CD4-positive, alpha-beta T cell treated with Interleukin-6 at 100 ng/mL for 8 hours (primary cell): ENCODE data around the gene CD300LG.
"Not testable (repeated sequence)": the region's sequence is repeated elsewhere in the genome, so short reads cannot be mapped to it uniquely, and the experiment has no call there.

Source experiments
- DNase-seq: peaks from one replicate; pipeline ENCODE4 v3.0.0-alpha.2; 2020; ENCODE audit warnings: mixed read lengths, low spot score

The CD300LG gene, protein sequence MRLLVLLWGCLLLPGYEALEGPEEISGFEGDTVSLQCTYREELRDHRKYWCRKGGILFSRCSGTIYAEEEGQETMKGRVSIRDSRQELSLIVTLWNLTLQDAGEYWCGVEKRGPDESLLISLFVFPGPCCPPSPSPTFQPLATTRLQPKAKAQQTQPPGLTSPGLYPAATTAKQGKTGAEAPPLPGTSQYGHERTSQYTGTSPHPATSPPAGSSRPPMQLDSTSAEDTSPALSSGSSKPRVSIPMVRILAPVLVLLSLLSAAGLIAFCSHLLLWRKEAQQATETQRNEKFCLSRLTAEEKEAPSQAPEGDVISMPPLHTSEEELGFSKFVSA

DNA sequence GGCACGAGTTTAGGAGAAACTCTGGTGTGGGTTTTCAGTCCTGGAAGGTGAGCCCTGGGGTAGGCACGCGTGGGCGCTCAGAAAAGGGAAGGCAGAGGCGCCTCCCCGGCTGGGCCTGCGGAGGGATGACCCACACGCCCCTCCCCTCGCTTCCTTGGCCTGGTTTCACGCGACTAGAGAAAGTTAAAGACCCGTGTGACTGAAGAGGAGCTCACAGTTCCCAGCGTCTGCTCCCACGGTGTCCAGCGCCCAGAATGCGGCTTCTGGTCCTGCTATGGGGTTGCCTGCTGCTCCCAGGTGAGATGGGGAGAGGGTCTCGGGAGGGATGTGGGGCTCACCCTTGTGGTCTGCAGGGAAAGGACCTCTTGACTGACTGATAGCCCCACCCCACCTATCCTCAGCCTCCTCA, at the start of gene CD300LG:
Gene CD300LG (plus strand): TSS at position 214 of the 409 bp plus-strand sequence. CDS start 41 bp downstream, at position 255.
- no peak for DNase-seq

DNA sequence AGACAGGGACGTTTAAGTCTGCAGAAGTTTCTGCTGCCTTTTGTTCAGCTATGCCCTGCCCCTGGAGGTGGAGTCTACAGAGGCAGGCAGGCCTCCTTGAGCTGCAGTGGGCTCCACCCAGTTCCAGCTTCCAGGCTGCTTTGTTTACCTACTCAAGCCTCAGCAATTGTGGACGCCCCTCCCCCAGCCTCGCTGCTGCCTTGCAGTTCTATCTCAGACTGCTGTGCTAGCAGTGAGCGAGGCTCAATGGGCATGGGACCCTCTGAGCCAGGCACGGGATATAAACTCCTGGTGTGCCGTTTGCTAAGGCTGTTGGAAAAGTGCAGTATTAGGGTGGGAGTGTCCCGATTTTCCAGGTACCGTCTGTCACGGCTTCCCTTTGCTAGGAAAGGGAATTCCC, 49.0 kb upstream of the CD300LG start:
- DNase-seq, result not testable (repeated sequence)

DNA sequence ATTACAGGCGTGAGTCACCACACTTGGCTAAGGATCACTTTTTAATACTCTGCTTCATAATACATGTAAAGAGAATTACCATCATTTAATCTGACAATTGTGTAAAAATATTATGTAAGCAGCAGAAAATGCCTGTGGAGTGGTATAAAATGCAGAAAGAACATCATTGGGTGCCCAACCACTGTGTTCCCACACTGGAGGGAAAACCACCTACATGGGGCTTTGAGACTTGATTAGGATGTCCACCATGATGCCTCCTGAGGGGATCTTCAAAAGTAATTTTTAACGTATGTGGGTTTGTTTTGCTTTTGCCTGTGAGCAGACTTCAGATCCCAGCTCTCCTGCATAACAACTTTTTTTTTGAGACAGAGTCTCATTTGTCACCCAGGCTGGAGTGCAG, 47.9 kb upstream of the CD300LG start:
- no peak for DNase-seq

DNA sequence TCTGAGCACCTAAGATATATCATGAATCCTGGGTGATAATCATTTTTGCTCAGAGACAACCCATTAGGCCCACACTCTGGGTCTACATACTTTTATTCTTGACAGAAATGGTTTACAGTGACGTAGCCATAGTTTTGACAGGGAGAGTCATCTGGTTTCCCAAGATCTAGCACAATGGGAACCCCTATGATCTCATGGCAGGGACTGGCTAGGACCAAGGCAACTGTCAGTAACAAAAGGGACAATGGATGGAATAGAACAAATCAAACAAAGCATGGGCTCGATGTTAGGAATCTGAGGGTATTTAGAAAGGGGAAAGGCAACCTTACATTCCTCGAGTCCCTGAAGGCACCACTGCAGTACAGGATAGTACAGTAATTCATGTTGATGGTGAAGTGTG, 46.2 kb upstream of the CD300LG start:
- DNase-seq, result no peak

DNA sequence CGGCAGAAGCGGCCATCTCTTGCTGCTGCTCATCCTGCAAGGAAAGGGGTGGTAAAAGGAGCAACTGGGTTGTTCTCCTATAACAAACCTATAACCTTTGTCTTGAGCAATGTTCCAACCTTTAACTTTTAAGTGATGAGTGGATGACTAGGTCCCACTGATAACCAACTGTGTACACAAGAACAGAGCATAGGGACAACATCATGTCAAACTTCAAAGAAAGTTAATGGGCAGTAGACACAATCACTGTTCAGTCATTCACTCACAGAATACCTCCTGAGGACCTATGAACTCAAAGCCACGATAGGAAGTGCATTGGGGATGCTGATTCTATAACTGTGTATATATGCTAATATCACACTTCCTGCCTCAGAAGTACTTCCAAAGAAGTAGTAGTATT, 45.1 kb upstream of the CD300LG start:
- no peak for DNase-seq

DNA sequence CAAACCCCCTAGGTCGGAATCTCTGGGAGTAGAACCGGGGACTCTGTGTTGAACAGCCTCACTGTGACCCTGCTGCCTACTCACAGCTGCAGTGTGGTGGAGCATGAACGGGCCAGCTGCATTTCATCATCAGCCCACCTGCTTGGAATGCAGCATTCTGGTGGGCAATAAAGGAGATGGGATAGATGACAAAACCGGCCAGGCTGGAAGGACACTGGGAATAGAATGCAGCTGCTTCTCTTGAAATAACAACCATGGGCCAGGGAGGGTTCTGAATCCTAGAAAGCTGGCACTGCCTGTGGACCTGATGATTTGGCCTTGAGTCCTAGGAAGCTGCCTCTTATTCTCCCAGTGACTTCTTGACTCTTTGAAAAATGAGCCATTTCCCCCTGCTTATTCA, 43.2 kb upstream of the CD300LG start:
- no peak for DNase-seq

DNA sequence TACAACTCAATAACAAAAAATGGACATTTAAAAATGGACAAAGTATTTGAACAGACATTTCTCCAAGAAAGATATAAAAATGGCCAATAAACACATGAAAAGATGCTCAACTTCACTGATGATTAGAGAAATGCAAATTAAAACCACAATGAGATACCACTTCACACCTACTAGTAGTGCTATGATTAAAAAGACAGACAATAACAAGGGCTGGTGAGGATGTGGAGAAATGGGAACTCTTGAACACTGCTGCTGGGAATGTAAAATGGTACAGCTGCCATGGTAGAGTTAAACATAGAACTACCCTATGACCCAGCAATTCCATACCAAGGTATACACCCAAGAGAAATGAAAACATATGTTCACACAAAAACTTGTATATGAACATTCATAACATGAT, 41.9 kb upstream of the CD300LG start:
- DNase-seq, result no peak

DNA sequence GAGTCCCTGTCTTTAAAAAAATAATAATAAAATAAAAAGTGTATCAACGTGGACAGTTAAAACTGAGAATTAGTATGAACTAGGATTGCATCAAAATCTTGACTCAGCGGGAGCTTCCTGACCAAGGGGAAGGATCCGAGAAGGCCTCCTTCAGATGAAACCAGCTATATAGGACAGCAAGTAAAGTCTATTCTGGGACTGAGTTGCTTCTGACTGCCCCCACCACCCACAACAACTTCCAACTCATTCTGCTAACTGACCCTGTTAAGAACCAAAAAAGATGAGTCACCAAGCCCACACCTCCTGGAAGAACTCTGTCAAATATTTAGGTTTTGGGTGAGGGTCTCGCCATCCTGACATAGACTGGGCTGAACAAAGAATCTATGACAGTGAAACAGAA, 38.9 kb upstream of the CD300LG start:
- no peak for DNase-seq

DNA sequence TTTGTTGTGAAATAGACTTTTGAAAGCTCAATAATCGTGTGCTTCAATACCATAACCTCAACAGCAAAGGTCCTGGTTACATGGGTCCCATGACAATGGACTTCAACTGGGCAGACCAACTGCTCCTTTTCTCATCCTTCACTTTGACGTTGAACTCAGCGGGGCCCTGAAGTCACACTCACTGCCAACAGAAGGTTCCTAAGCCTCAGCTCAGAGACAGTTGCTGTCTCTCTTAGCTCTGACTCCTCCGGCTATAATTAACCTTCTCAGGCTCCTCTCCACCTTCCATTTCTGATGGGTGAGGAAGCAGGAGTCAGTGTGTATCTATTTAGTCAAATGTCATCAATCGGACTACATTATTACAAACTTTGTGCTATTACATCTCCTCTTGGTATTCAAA, 37.9 kb upstream of the CD300LG start:
- no peak for DNase-seq

DNA sequence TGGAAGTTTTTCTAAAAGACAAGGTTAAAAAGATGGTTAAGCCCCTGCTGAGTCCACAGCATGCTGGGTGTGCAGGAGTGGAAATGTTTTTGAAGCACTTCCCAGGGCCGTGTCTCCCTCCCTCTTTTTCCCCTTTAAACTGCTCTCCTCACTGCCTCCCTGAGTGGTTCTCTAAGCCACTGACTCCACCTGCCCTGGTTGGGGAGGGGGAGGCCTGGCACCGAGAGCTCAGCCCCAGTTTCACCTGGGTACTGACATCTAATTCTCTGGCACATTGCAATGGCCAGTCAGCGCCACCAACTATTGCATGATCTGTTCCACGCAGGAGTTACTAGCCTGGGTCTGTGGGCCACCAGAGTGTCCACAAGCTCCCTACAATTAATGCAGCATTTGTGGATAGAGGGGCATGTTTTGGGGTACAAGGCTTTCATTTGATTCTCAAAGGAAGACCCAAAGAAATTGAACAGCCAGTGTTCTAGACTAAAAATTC, 36.7 kb upstream of the CD300LG start:
- DNase-seq, result no peak

DNA sequence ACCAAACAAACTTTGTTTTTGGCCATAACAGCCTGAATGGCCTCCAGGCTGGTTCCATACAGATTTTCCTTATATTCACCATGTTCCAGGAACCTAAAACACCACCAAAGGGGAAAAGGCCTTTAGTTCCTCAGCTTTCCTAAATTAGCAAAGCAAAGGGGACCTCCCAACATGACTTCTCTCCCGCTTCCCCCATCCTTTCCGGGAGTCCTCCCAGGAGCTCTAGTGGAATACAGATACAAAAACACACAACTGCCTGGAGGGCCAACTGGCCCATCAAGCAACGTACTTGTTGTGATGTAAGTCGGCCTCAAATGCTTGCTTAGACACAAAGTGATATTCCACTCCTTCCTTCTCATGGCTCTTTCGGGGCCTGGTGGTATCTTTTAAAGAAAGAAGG, 36.2 kb upstream of the CD300LG start:
- DNase-seq, result no peak

DNA sequence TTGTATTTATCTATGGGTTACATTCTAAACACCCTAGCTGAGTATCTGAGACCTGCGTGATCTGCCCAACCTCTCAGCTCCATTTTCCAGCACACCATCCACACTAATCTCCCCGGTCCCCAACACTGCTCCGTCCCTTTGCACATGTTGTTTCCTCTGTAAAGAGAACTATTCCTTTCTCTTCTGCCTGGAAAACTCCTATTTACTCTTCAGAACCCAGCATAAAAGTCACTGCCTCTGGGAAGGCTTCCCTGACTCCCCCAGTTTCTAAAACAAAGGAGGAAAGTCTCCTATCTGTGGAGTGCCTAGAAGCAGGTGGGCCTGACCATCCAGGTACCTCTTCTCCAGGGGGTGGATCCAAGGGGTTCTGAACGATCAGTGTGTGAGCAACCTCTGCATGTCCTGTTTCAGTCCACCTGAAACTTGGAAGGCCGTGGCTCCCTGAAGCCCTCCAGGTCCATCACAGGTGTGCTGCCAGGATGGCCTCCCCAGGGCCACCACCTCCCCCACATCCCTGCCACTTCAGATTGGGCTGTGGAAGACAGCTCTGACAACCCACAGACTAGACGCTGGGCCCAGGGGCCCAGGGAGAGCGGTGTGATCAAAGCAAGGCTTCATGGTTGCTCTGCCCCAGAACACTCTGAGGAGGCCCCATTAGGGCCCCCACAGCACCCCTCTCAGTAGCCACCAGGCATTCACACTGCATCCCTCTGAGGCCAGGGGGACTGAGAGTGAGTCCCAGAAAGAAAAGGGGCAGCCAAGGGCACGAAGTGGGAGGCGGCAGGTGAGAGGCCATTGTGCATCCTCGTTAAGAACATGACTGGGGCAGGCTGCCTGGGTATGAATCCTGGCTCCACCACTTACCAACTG, 34.3 kb upstream of the CD300LG start:
- no peak for DNase-seq

DNA sequence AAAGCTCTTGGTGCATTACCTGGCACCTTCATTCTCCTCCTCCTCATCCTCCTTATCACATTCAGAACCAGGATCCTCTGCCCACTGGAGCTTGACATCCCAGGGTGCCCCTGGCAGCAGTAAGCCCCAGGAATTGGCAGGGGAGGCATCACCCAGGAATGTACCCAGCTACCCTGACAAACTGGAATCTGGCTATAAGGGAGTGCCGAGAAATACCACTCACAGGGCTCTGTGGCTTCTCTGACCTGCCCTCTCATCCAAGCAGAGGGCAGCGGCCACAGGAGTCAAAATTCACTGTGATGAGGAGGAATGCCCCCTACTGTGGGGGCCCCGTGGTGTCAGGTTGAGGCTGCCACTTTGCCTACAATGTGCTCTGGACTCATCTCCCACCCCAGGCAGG, 33.6 kb upstream of the CD300LG start:
- DNase-seq, result no peak

DNA sequence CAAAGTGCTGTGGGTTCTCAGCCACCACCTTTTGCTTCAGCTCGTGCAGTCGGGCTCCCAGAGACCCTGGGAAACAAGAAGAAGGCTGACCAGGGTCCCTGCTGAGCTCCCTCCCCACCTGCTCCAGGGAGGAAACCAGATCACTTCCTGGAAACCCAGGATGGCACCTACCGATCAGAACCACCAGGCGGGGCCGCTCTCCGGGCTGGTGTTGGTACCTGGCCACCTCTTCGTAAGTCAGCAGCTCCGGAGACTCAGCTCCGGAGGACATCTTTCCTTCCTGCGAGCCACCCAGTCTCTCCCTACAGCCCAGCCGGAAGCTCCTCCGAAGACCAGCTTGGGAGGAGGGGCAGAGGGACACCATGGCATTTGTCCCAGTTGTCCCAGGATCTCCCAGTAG, 33.0 kb upstream of the CD300LG start:
- DNase-seq, result no peak

DNA sequence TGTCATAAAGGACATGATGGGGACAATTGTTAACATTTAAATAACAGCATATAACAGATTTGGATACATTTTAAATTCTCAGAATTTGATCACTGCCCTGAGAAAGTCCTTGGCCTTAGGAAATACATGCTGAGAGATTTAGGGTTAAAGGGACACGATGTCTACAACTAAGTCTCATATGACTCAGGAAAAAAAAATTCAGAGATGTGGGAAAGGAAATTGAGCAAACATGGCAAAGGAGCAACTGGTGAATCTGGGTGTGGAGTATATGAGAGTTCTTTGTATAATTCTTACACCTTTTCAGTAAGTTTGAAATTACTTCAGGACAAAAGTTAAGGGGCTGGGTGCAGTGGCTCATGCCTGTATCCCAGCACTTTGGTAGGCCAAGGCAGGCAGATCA, 32.3 kb upstream of the CD300LG start:
- no peak for DNase-seq

DNA sequence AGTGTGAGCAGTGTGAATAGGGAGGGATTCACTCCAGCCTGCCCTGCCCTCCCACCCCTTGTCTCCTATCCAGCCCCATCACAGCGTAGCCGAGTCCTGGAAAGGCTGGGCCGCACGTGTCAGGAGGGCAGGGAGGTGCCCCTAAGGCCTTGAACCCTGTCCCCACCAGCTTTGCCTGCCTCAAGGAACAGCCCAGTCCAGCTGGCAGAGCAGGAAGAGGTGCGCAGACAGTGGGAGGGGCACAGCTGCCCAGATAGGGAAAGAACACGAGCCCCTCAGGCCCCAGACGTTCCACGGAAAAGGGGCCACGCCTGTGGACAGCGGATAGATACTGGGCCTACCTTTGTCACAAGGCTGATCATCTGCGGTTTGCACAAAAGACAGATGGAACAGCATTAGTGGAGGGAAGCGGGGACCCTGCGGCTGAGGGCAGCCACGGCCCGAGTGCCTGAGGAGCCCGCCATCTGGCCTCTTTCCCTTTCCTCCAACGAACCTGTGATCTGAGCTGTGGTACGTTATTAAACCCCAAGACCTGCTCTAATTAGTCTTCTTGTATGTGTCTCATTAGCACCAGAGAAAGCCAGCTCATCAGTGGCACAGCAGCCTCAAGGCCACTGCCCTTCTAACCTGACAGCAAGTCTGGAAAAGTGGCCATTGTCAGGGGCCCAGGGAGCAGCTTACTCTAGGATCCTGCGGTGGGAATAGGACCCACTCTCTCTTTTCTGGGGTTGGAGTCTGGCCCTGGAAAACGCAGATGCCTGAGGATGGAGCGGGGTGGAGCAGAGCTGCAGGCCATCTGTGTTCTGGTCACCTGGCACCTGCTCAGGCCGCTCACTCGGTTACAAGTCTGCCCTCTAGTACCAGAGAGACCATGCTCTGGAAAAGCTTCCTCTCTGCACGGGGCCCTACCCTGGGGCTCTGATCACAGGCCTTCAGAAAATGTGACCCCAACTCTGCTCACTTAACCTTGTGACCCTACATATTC, 30.3 kb upstream of the CD300LG start:
- DNase-seq, result no peak

DNA sequence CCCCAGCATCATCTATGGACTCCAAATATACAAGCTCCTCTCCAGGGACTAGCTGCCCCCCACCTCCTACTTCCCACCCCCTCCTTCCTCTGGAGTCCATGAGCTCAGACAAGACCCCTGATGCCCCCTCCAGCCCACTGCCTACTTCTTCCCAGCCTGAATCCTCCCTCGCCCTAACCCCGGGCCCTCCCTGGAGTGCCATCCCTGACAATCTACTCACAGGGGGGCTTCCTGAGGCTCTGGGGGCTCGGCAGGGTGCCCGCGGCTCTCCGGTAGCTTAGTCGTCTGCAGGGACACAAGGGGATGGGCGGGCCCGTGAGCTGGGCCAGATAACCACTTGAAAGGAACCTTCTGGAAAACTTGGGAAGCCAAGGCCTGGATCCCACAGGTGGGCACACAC, 29.1 kb upstream of the CD300LG start:
- DNase-seq, result no peak

DNA sequence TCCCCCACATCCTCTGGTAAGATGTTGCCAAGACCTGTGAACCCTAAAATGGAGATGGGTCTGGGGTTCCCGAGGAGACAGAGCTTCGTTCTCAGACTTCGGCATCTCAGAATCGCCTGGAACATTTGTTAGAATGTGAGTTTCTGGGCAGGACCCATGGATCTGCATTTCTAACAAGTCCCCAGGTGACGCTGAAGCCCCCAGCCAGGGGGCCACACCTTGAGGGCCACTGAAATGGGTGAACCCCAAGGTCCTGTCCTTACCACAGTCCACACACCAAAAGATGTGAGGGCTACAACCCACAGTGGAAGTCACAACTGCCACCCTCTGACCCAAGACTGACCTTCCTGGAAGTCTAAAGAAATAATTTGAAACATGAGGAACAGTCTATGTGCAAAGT, 28.0 kb upstream of the CD300LG start:
- DNase-seq, result no peak

DNA sequence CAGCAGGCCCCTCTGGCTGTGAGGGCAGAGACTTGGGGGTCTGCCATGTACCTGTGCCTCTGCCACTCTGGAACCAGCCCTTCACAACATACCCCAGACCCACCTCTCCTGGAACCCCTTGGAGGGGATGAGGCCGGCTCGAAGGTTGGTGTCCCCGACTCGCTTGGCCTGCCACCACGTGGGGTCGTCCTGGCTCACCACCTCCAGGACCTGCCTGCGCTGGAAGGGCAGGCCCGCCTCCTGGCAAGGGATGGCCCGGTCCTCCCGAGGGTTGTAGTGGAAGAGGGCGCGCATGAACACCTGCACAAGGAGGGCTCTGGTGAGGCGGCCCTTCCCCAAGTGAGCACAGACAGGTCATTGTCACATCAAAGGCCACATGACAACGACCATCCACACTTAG, 26.2 kb upstream of the CD300LG start:
- DNase-seq, result no peak

DNA sequence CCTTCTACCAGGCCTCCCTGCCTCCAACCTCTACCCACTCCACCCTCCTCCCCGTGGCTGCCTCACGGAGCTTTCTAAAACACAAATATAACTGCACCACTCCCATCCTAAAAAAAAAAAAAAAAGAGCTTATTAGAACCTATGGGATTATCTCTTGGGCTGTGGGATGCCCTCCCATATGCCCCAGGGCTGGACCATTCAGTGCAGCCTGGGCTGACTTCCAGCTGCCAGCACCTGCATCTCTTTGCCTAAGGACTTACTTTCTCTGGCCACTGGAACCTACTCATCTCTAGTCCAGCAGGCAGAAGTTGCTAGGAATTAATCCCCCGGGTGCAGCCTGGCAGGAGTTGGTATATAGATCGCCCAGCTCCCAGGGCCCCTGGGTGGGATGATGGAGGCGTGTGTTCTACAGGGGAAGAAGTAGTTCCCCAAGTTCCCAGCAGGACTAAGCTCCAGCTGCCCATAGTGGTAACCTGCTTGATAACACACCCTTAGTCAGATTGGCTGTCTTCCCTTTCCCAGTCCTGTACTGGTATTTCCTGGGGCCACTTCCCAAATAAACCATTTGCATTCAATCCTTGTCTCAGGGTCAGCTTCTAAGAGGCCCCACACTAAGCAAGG, 24.3 kb upstream of the CD300LG start:
- no peak for DNase-seq

DNA sequence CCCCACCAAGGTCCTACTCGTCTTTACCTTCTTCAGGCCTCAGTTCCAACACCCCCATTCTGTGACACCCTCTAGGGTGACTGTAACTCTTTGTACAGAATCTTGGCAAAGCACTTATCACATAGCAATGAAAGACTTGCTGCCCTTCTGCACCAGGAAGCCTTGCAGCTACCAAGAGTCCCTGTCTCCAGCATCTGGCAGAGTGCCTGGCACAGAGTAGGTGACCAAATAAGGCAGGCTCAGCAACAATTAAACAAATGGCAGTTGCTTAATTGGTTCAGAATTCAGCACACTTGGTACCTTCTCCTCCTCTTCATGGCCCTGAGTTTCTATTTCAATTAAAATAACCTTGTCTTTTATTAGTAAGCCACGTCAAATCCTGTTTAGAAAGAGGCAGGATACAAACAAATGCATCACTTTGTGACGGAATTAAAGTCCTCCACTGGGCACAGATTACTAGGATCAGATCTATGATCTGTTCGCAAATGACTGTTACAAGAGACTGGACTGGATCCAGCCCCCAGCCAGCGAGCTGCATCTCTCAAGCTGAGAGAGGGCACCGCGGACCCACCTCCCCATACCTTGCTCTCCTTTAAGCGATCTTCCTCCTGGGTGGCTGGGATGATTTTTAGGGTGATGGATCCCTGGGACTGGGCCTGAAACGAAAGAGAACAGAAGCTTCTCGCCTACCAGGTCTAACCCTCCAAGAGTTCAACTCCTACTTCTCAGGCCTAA, 23.5 kb upstream of the CD300LG start:
- DNase-seq, result no peak
